ENCODE results near the gene PCSK6.

DNA sequence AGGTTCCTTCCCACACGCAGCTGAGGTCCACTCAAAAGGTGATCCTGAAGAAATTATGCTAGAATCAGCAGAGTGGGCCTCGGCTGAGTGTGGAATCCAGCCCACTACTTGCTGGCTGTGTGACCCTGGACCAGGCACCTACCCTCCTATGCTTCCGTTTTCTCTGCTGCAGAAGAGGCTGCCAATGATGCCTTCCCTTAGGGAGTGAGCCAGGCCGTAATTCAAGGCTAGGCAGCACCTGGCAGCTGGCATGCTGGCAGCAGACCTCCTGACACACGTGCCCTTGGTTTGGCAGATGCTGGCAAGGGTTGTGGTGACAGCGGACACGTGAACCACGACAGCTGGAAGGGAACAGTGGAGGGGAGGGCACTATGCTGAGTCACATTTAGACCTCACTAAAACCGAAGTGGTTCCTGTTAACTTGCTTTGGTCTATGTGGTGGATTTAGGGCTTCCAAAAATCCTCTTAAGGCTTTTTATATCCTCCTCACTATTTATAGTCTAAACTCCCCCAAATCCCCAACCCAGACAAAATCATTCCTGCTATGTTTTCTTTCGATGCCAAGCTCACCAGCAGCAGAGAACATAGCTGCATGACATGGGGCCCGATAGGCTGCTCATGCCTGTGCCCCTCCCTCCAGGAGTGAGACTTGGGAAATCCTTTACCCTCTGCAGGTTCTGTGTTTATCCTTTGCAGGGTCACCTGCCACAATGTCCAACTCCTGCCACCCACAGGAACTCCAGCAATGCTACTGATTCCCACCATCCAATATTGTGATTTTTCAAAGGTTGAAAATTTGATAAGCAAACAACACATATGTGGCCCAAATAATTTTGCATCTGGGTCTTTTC lies 10.6 kb upstream of the PCSK6 start:
- TF ChIP-seq POLR2A (IDR thresholded peaks at IDR 0.05; ENCODE audit: low read length) (no peak), GATA1 (IDR thresholded peaks at IDR 0.05; ENCODE audit: low read depth, low read length) (no peak)

All from erythroblast (primary cell).